GM08714 (cell line): ENCODE results near the gene ECHS1.
"Not testable (repeated sequence)": the region's sequence is repeated elsewhere in the genome, so short reads cannot be mapped to it uniquely, and the experiment has no call there.

Experiments
- H3K4me3 ChIP-seq: fragments of 200-500 bp; sonication (Bioruptor generic); 2 replicates; pipeline ENCODE4 v1.5.1; 2014; ENCODE audit warnings: mild to moderate bottlenecking, low read length, inconsistent platforms
- ZNF274 ChIP-seq: IDR thresholded peaks from 2 replicates; pipeline ENCODE4 v1.6.1; 2012; ENCODE audit warnings: mild to moderate bottlenecking, low read depth, low read length

The ECHS1 gene

GRCh38 chr10:133326223-133326551 lies 47.0 kb downstream of the ECHS1 start:
- H3K4me3 ChIP-seq, result no peak overlapping the region
- TF ChIP-seq ZNF274, result no peak

DNA sequence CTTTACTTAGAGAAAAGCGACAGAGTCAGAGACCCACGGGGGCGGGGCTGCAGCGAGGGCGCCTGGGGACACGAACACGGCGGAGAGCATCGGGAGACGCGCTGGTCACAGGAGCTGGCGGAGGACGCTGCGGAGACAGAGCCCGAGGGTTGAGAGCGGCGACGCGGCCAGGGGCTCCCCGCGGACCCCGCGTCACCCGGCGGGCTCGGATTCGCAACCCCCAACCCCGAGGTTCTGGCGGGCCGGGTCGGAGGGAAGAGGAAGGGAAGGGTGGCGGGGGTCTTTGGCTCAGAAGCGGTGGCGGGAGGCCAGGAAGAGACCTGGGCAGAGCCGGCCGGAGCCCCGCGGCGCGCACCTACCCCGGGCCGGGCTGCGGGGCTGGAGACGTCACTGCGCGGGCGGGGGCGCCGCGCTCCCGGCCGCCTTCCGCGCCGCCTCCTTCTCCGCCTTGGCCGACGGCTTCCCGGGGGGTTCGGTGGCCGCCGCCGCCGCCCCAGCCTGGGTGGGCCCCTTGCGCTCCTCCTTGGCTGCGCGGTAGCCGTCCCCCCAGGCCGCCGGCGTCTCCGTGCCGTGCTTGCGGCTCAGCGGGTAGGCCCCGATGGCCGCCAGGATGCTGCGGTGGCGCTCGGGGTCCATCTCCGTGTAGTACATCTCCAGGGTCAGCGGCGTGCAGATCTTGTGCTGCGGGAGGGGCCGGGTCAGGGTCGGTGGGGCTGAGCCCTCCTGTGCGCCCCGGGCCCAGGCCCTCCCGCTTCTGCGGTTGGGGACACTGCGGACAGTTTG lies 47.5 kb downstream of the ECHS1 start:
- no peak for TF ChIP-seq ZNF274
- H3K4me3 ChIP-seq, result no peak overlapping the region

GRCh38 chr10:133324857-133325260 lies 48.3 kb downstream of the ECHS1 start:
- H3K4me3 ChIP-seq, result no peak overlapping the region
- TF ChIP-seq ZNF274, result no peak

DNA sequence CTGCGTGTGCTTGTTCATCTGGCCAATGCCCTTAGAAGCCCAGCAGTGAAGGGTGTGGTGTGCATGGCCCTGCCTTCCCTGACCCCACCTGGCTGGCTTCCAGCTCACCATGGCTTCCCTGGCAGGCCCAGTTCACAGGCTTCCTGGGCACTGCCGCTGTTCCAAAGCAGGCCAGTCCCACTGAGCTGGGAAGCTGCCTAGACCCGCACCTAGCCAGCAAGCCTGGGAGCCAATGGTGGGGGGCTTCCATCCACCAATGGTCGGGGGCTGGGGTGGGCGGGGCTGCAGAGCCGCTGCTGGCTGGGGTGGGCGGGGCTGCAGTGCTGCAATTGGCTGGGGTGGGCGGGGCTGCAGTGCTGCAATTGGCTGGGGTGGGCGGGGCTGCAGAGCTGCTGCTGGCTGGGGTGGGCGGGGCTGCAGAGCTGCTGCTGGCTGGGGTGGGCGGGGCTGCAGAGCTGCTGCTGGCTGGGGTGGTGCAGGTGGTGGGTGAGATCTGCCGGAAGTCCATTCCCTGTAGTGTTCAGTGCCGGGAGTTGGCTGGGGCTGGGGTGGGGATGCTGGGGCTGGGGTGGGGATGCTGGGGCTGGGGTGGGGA lies 48.9 kb downstream of the ECHS1 start:
- H3K4me3 ChIP-seq, result no peak overlapping the region
- no peak for TF ChIP-seq ZNF274

DNA sequence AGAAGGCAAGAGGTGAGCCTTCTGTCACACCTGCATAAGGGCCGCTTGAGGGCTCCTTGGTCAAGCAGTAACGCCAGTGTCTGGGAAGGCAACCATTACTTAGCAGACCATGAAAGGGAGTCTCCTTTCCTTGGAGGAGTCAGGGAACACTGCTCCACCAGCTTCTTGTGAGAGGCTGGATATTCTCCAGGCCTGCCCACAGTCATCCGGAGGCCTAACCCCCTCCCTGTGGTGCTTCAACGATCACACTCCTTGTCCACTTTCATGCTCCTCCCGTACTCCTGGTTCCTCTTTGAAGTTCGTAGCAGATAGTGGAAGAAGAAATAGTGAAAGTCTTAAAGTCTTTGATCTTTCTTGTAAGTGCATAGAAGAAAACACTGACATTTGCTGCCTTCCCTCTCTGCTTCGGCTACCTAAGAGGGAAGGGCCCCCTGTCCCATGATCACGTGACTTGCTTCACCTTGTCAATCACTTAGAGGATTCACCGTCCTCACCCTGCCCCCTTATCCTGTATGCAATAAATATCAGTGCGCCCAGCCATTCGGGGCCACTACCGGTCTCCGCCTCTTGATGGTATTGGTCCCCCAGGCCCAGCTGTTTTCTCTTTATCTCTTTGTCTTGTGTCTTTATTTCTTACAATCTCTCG lies 51.0 kb downstream of the ECHS1 start:
- not testable (repeated sequence) for H3K4me3 ChIP-seq

GRCh38 chr10:133320852-133321422 lies 52.2 kb downstream of the ECHS1 start:
- H3K4me3 ChIP-seq, result not testable (repeated sequence)

GRCh38 chr10:133318494-133319127 lies 54.5 kb downstream of the ECHS1 start:
- TF ChIP-seq ZNF274, result no peak
- H3K4me3 ChIP-seq, result no peak overlapping the region

GRCh38 chr10:133316732-133317131 lies 56.4 kb downstream of the ECHS1 start:
- H3K4me3 ChIP-seq, result no peak overlapping the region
- no peak for TF ChIP-seq ZNF274

- no peak overlapping the region for H3K4me3 ChIP-seq
- TF ChIP-seq ZNF274, result no peak
Observed at GRCh38 chr10:133316266-133316665, 56.9 kb downstream of the ECHS1 start.

DNA sequence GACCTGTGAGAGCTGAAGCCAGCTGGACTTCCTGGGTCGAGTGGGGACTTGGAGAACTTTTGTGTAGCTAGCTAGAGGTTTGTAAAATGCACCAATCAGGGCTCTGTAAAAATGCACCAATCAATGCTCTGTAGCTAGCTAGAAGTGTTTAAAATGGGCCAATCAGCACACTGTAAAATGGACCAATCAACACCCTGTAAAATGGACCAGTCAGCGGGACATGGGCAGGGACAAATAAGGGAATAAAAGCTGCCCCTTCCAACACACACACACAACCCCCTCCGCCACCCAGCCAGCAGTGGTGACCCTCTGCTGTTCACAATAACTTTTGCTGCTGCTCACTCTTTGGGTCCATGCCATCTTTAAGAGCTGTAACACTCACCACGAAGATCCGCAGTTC lies 57.3 kb downstream of the ECHS1 start:
- H3K4me3 ChIP-seq, result no peak overlapping the region
- TF ChIP-seq ZNF274, result no peak

DNA sequence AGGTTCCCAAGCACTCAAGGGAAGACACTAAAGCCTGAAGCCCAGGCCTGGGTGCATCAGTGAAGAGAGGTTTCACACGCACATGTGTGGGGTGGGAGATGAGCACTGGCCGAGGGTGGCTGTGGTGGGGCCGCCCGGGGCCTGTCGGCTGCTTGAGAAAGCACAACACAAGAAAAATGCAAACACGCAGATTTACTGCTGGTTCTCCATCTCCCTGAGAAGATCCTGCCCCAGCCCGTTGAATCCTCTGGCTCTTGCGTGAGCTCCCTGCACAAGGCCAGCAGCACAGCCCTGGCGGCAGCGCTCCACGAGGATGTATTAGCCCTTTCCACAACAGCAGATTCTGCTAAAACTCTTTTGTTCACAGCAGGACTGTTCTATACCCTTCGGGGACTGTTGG lies 58.2 kb downstream of the ECHS1 start:
- no peak for TF ChIP-seq ZNF274
- H3K4me3 ChIP-seq, result no peak overlapping the region

- no peak for TF ChIP-seq ZNF274
Observed at GRCh38 chr10:133313192-133313591, 60.0 kb downstream of the ECHS1 start.

GRCh38 chr10:133312769-133313145 lies 60.4 kb downstream of the ECHS1 start:
- H3K4me3 ChIP-seq, result no peak overlapping the region
- no peak for TF ChIP-seq ZNF274

More at GRCh38 chr10:133313192-133313591, 60.0 kb downstream of the ECHS1 start:
- H3K4me3 ChIP-seq, result no peak overlapping the region
